CD8-positive, alpha-beta memory T cell (primary cell): ENCODE measurements around the gene LILRA6. TPM values are rescaled to one million over a fixed set of nuclear protein-coding genes. Genes with fewer than 3 reads are reported as not detected.
"Not testable (repeated sequence)": the region's sequence is repeated elsewhere in the genome, so short reads cannot be mapped to it uniquely, and the experiment has no call there.

Experiments used
- CTCF ChIA-PET: fragments of 350-600 bp; sonication (Branson Sonifier 250); formaldehyde crosslinking; loops from one replicate; lab custom pipeline; 2021; ENCODE audit warnings: antibody characterized with exemption; lab: Charles Lee
- POLR2A ChIA-PET: fragments of 350-600 bp; sonication (Branson Sonifier 250); formaldehyde crosslinking; loops from one replicate; lab custom pipeline; 2021; ENCODE audit warnings: antibody characterized with exemption; lab: Charles Lee
- DNase-seq, 5 donors: peaks; one replicate each; pipeline versions ENCODE4 v3.0.0 to v3.0.0-alpha.2; 2020 to 2022; ENCODE audit warnings: mixed read lengths in 1 of 5
- H3K27ac ChIP-seq: one replicate; pipeline ENCODE4 v1.7.0; 2013; ENCODE audit warnings: low read depth, mild to moderate bottlenecking, low read length, moderate library complexity
- H3K27me3 ChIP-seq: 2 replicates; pipeline ENCODE4 v1.7.0; 2013; ENCODE audit warnings: low read length, mild to moderate bottlenecking; ENCODE audit not compliant: insufficient read depth, poor library complexity, severe bottlenecking
- H3K36me3 ChIP-seq: 2 replicates; pipeline ENCODE4 v1.7.0; 2013; ENCODE audit warnings: mild to moderate bottlenecking, low read length, moderate library complexity; ENCODE audit not compliant: insufficient read depth
- H3K4me1 ChIP-seq: 2 replicates; pipeline ENCODE4 v1.7.0; 2013; ENCODE audit warnings: mild to moderate bottlenecking, low read length, moderate library complexity; ENCODE audit not compliant: insufficient read depth
- H3K4me3 ChIP-seq: 2 replicates; pipeline ENCODE4 v1.7.0; 2013; ENCODE audit warnings: mild to moderate bottlenecking, low read length
- H3K9me3 ChIP-seq: 2 replicates; pipeline ENCODE4 v1.7.0; 2013; ENCODE audit warnings: mild to moderate bottlenecking, low read length
- H3K27ac Mint-ChIP-seq, 8 donors: one replicate each; pipeline ENCODE4 v1.8.0; 2020 to 2021; ENCODE audit warnings: mixed read lengths in 8 of 8, mild to moderate bottlenecking in 6 of 8, inconsistent platforms in 3 of 8, moderate library complexity in 3 of 8
- H3K27me3 Mint-ChIP-seq, 2 donors: one replicate each; pipeline ENCODE4 v1.8.0; 2020 to 2021; ENCODE audit warnings: mixed read lengths in 2 of 2, mild to moderate bottlenecking in 1 of 2, moderate library complexity in 1 of 2
- H3K36me3 Mint-ChIP-seq, 3 donors: one replicate each; pipeline ENCODE4 v1.8.0; 2020 to 2021; ENCODE audit warnings: mixed read lengths in 3 of 3, inconsistent platforms in 1 of 3, mild to moderate bottlenecking in 1 of 3
- H3K4me1 Mint-ChIP-seq, 3 donors: one replicate each; pipeline ENCODE4 v1.8.0; 2020 to 2021; ENCODE audit warnings: mixed read lengths in 3 of 3, inconsistent platforms in 1 of 3, mild to moderate bottlenecking in 1 of 3
- H3K4me3 Mint-ChIP-seq, 7 donors: one replicate each; pipeline ENCODE4 v1.8.0; 2020 to 2021; ENCODE audit warnings: mixed read lengths in 7 of 7, mild to moderate bottlenecking in 6 of 7, moderate library complexity in 4 of 7, inconsistent platforms in 2 of 7
- H3K9me3 Mint-ChIP-seq, 5 donors: one replicate each; pipeline ENCODE4 v1.8.0; 2020 to 2022; ENCODE audit warnings: mixed read lengths in 5 of 5, mild to moderate bottlenecking in 3 of 5, moderate library complexity in 2 of 5, inconsistent platforms in 1 of 5
- polyA plus RNA-seq: library from polyadenylated mRNA; unstranded; fragments of 300-500 nt; fragmentation: Illumina TruSeq; gene quantifications from one replicate; pipeline ENCODE4 v1.2.3, GENCODE V29; 2021
- total RNA-seq, 2 experiments: library from RNA; stranded (reverse); gene quantifications; one replicate each; pipeline ENCODE4 v1.2.3, GENCODE V29; 2021

The LILRA6 gene
- total and polyA plus RNA-seq, 3 experiments from 2014 or later, result 0.37 to 0.45 (median 0.42) TPM

GRCh38 chr19:54247106-54247930 is 4.7 kb upstream of the LILRA6 start:
- Mint-ChIP-seq H3K9me3 (no peaks in the 10 kb centered on the region), H3K4me3 (peak overlapping the region in 5 of 7 donors; percentile 12 to 68 (median 26)), H3K27me3 (peaks cover 0 to 4% of the 10 kb centered on the region in 2 donors), H3K27ac (peak overlapping the region in 7 of 8 donors; percentile 4 to 92 (median 48)), H3K36me3 (no peaks in the 10 kb centered on the region), H3K4me1 (peaks cover 9 to 10% (median 10%) of the 10 kb centered on the region in 3 donors)
- Histone ChIP-seq H3K36me3 (no peaks in the 10 kb centered on the region), H3K4me1 (no peaks in the 10 kb centered on the region), H3K4me3 (no peak overlapping the region), H3K9me3 (no peaks in the 10 kb centered on the region), H3K27ac (no peak overlapping the region), H3K27me3 (no peaks in the 10 kb centered on the region)
- ChIA-PET POLR2A (no interaction called here), CTCF (interaction anchor here (1.4 to 1.7 kb wide), 2 partner anchors 19 to 141 kb away, joined by 3 to 6 read pairs; no protein-coding TSS in a partner anchor)
- DNase-seq, result no peak

GRCh38 chr19:54245936-54246335 is 3.3 kb upstream of the LILRA6 start:
- H3K36me3 Mint-ChIP-seq, result no peaks in the 10 kb centered on the region
- Histone ChIP-seq H3K27me3 (no peaks in the 10 kb centered on the region), H3K27ac (no peak overlapping the region), H3K9me3 (no peaks in the 10 kb centered on the region), H3K36me3 (no peaks in the 10 kb centered on the region), H3K4me3 (no peak overlapping the region), H3K4me1 (no peaks in the 10 kb centered on the region)
- CTCF ChIA-PET, result no interaction called here
- peaks cover 9 to 10% (median 10%) of the 10 kb centered on the region in 3 donors for H3K4me1 Mint-ChIP-seq
- no peak for DNase-seq
- POLR2A ChIA-PET, result no interaction called here
- H3K27ac Mint-ChIP-seq, result peak overlapping the region in 1 of 8 donors; percentile 38
- H3K9me3 Mint-ChIP-seq, result no peaks in the 10 kb centered on the region
- H3K27me3 Mint-ChIP-seq, result peaks cover 0 to 4% of the 10 kb centered on the region in 2 donors
- H3K4me3 Mint-ChIP-seq, result no peak overlapping the region

GRCh38 chr19:54243809-54244208 is 1.2 kb upstream of the LILRA6 start:
- H3K36me3 ChIP-seq, POLR2A ChIA-PET, H3K4me3 Mint-ChIP-seq, H3K27ac ChIP-seq, DNase-seq, H3K27ac Mint-ChIP-seq, H3K9me3 ChIP-seq, H3K4me1 ChIP-seq, CTCF ChIA-PET, H3K9me3 Mint-ChIP-seq, H3K4me3 ChIP-seq, H3K27me3 ChIP-seq, H3K27me3 Mint-ChIP-seq, H3K36me3 Mint-ChIP-seq: not testable (repeated sequence)
- H3K4me1 Mint-ChIP-seq, result peaks cover 9 to 10% (median 10%) of the 10 kb centered on the region in 3 donors

- H3K4me3 Mint-ChIP-seq, H3K27me3 Mint-ChIP-seq, H3K4me1 ChIP-seq, H3K9me3 Mint-ChIP-seq, H3K27ac ChIP-seq, H3K36me3 ChIP-seq, H3K4me3 ChIP-seq, POLR2A ChIA-PET, H3K4me1 Mint-ChIP-seq, H3K9me3 ChIP-seq, DNase-seq, H3K36me3 Mint-ChIP-seq, CTCF ChIA-PET, H3K27ac Mint-ChIP-seq, H3K27me3 ChIP-seq: not testable (repeated sequence)
Observed at GRCh38 chr19:54242234-54242633, 356 bp downstream of the LILRA6 start.

GRCh38 chr19:54240372-54241336 is 1.9 kb downstream of the LILRA6 start:
- H3K4me3 ChIP-seq, H3K4me1 Mint-ChIP-seq, H3K36me3 Mint-ChIP-seq, H3K27ac ChIP-seq, H3K9me3 ChIP-seq, CTCF ChIA-PET, H3K36me3 ChIP-seq, POLR2A ChIA-PET, H3K4me1 ChIP-seq, H3K27me3 ChIP-seq, H3K9me3 Mint-ChIP-seq, DNase-seq, H3K4me3 Mint-ChIP-seq: not testable (repeated sequence)
- Mint-ChIP-seq H3K27ac (peak overlapping the region in 1 of 8 donors; percentile 47), H3K27me3 (peaks cover 0 to 14% of the 10 kb centered on the region in 2 donors)

GRCh38 chr19:54239491-54240371 is 2.9 kb downstream of the LILRA6 start:
- H3K36me3 Mint-ChIP-seq, H3K27me3 ChIP-seq, H3K4me1 Mint-ChIP-seq, H3K9me3 Mint-ChIP-seq, CTCF ChIA-PET, DNase-seq, H3K4me1 ChIP-seq, H3K27ac ChIP-seq, H3K4me3 Mint-ChIP-seq, POLR2A ChIA-PET, H3K4me3 ChIP-seq, H3K9me3 ChIP-seq, H3K36me3 ChIP-seq: not testable (repeated sequence)
- H3K27me3 Mint-ChIP-seq, result peaks cover 2 to 18% of the 10 kb centered on the region in 2 donors
- peak overlapping the region in 1 of 8 donors; percentile 29 for H3K27ac Mint-ChIP-seq

- H3K27ac ChIP-seq, result no peak overlapping the region
- Mint-ChIP-seq H3K9me3 (peaks cover 0 to 2% (median 0%) of the 10 kb centered on the region in 5 donors), H3K27me3 (peaks cover 8 to 35% of the 10 kb centered on the region in 2 donors), H3K36me3 (no peaks in the 10 kb centered on the region), H3K4me1 (peaks cover 0 to 4% (median 3%) of the 10 kb centered on the region in 3 donors), H3K27ac (no peak overlapping the region), H3K4me3 (no peak overlapping the region)
- no peak overlapping the region for H3K4me3 ChIP-seq
- CTCF ChIA-PET, result no interaction called here
- peaks cover 4% of the 10 kb centered on the region for H3K4me1 ChIP-seq
- no peaks in the 10 kb centered on the region for H3K9me3 ChIP-seq
- H3K27me3 ChIP-seq, result no peaks in the 10 kb centered on the region
- no peak for DNase-seq
- no peaks in the 10 kb centered on the region for H3K36me3 ChIP-seq
- POLR2A ChIA-PET, result interaction anchor here (1.0 kb wide), 1 partner anchor 60 kb away, joined by 3 read pairs; no protein-coding TSS in a partner anchor
Observed at GRCh38 chr19:54233941-54234340, 8.6 kb downstream of the LILRA6 start.
